ENCODE data around the gene NUP88.
A peak's percentile ranks its signal among the peaks of the same experiment; 100 is the strongest.

NUP88 gene

GRCh38 chr17:5399767-5400166 is 19.7 kb downstream of the NUP88 start:
- DNase-seq (ENCODE audit: insufficient read length, low spot score) (no peak), FAIRE-seq (no peak)
- TF ChIP-seq TAF1 (IDR thresholded peaks at IDR 0.05; ENCODE audit: low read depth, low read length) (no peak), PAX5 (IDR thresholded peaks at IDR 0.05; ENCODE audit: insufficient read depth, low read length, severe bottlenecking) (no peak), SPI1 (IDR thresholded peaks at IDR 0.05; ENCODE audit: low read depth, low read length) (no peak), POLR2AphosphoS5 (IDR thresholded peaks at IDR 0.05; ENCODE audit: low read depth, low read length) (no peak), POLR2A (IDR thresholded peaks at IDR 0.05; ENCODE audit: low read depth, low read length) (no peak), POU2F2 (IDR thresholded peaks at IDR 0.05; ENCODE audit: low read depth, low read length) (no peak)

- FAIRE-seq (no peak), DNase-seq (ENCODE audit: insufficient read length, low spot score) (no peak)
- TF ChIP-seq TAF1 (IDR thresholded peaks at IDR 0.05; ENCODE audit: low read depth, low read length): no peak
- TF ChIP-seq POLR2AphosphoS5 (IDR thresholded peaks at IDR 0.05; ENCODE audit: low read depth, low read length): no peak
- no peak for TF ChIP-seq SPI1 (IDR thresholded peaks at IDR 0.05; ENCODE audit: low read depth, low read length)
- no peak for TF ChIP-seq POLR2A (IDR thresholded peaks at IDR 0.05; ENCODE audit: low read depth, low read length)
Measured at GRCh38 chr17:5396612-5397011, 22.9 kb downstream of the NUP88 start.

GRCh38 chr17:5391678-5392077 is 27.8 kb downstream of the NUP88 start:
- DNase-seq (ENCODE audit: insufficient read length, low spot score) (no peak), FAIRE-seq (no peak)
- TF ChIP-seq POLR2AphosphoS5 (IDR thresholded peaks at IDR 0.05; ENCODE audit: low read depth, low read length) (no peak), POU2F2 (IDR thresholded peaks at IDR 0.05; ENCODE audit: low read depth, low read length) (no peak), POLR2A (IDR thresholded peaks at IDR 0.05; ENCODE audit: low read depth, low read length) (no peak; the same call in 1 of the 2 replicates), SPI1 (IDR thresholded peaks at IDR 0.05; ENCODE audit: low read depth, low read length) (no peak), PAX5 (IDR thresholded peaks at IDR 0.05; ENCODE audit: insufficient read depth, low read length, severe bottlenecking) (no peak), TAF1 (IDR thresholded peaks at IDR 0.05; ENCODE audit: low read depth, low read length) (no peak)

- no peak for TF ChIP-seq TAF1 (IDR thresholded peaks at IDR 0.05; ENCODE audit: low read depth, low read length)
- TF ChIP-seq POLR2A (IDR thresholded peaks at IDR 0.05; ENCODE audit: low read depth, low read length): peak; percentile 60; the same call in 1 of the 2 replicates
- DNase-seq (ENCODE audit: insufficient read length, low spot score): no peak
- FAIRE-seq: no peak
Measured at GRCh38 chr17:5381542-5381941, 37.9 kb downstream of the NUP88 start.

GRCh38 chr17:5380491-5381135 is 38.8 kb downstream of the NUP88 start:
- FAIRE-seq (peak; percentile 20), DNase-seq (ENCODE audit: insufficient read length, low spot score) (no peak)
- TF ChIP-seq POLR2A (IDR thresholded peaks at IDR 0.05; ENCODE audit: low read depth, low read length) (peak; percentile 3; the same call in 1 of the 2 replicates), TAF1 (IDR thresholded peaks at IDR 0.05; ENCODE audit: low read depth, low read length) (no peak), SPI1 (IDR thresholded peaks at IDR 0.05; ENCODE audit: low read depth, low read length) (no peak), POU2F2 (IDR thresholded peaks at IDR 0.05; ENCODE audit: low read depth, low read length) (no peak), POLR2AphosphoS5 (IDR thresholded peaks at IDR 0.05; ENCODE audit: low read depth, low read length) (peak; percentile 62), PAX5 (IDR thresholded peaks at IDR 0.05; ENCODE audit: insufficient read depth, low read length, severe bottlenecking) (no peak)

GRCh38 chr17:5379351-5380107 is 39.9 kb downstream of the NUP88 start:
- FAIRE-seq (no peak), DNase-seq (ENCODE audit: insufficient read length, low spot score) (no peak)
- TF ChIP-seq POLR2A (IDR thresholded peaks at IDR 0.05; ENCODE audit: low read depth, low read length) (no peak), TAF1 (IDR thresholded peaks at IDR 0.05; ENCODE audit: low read depth, low read length) (no peak), POU2F2 (IDR thresholded peaks at IDR 0.05; ENCODE audit: low read depth, low read length) (no peak; the same call in 1 of the 2 replicates), PAX5 (IDR thresholded peaks at IDR 0.05; ENCODE audit: insufficient read depth, low read length, severe bottlenecking) (no peak), POLR2AphosphoS5 (IDR thresholded peaks at IDR 0.05; ENCODE audit: low read depth, low read length) (no peak), SPI1 (IDR thresholded peaks at IDR 0.05; ENCODE audit: low read depth, low read length) (no peak)

- no peak for DNase-seq (ENCODE audit: insufficient read length, low spot score)
- TF ChIP-seq TAF1 (IDR thresholded peaks at IDR 0.05; ENCODE audit: low read depth, low read length): no peak
- 0 out of 2 replicates have a peak, but pooled peaks have one; percentile 53 for TF ChIP-seq POU2F2 (IDR thresholded peaks at IDR 0.05; ENCODE audit: low read depth, low read length)
- TF ChIP-seq POLR2AphosphoS5 (IDR thresholded peaks at IDR 0.05; ENCODE audit: low read depth, low read length): peak; percentile 72; the same call in 1 of the 2 replicates
- TF ChIP-seq POLR2A (IDR thresholded peaks at IDR 0.05; ENCODE audit: low read depth, low read length): peak; percentile 66; the same call in 1 of the 2 replicates
- no peak for FAIRE-seq
Measured at GRCh38 chr17:5378566-5379207, 40.8 kb downstream of the NUP88 start.

- FAIRE-seq (peak; percentile 69), DNase-seq (ENCODE audit: insufficient read length, low spot score) (no peak)
- TF ChIP-seq SPI1 (IDR thresholded peaks at IDR 0.05; ENCODE audit: low read depth, low read length) (no peak), POLR2AphosphoS5 (IDR thresholded peaks at IDR 0.05; ENCODE audit: low read depth, low read length) (no peak), TAF1 (IDR thresholded peaks at IDR 0.05; ENCODE audit: low read depth, low read length) (0 out of 2 replicates have a peak, but pooled peaks have one; percentile 19)
Measured at GRCh38 chr17:5373112-5373511, 46.4 kb downstream of the NUP88 start.

- no peak for DNase-seq (ENCODE audit: insufficient read length, low spot score)
- TF ChIP-seq POLR2AphosphoS5 (IDR thresholded peaks at IDR 0.05; ENCODE audit: low read depth, low read length) (no peak), PAX5 (IDR thresholded peaks at IDR 0.05; ENCODE audit: insufficient read depth, low read length, severe bottlenecking) (no peak), TAF1 (IDR thresholded peaks at IDR 0.05; ENCODE audit: low read depth, low read length) (no peak), POLR2A (IDR thresholded peaks at IDR 0.05; ENCODE audit: low read depth, low read length) (no peak), SPI1 (IDR thresholded peaks at IDR 0.05; ENCODE audit: low read depth, low read length) (no peak)
- no peak for FAIRE-seq
Measured at GRCh38 chr17:5370411-5370810, 49.1 kb downstream of the NUP88 start.
